A673 (cell line): Measurements from ENCODE around the gene AVPR2.

Source experiments
- EZH2 ChIP-seq: fragments of 200-600 bp; sonication (generic); IDR thresholded peaks from 2 replicates; pipeline ENCODE4 v1.6.1; 2017; ENCODE audit warnings: borderline replicate concordance, low read depth, mild to moderate bottlenecking, mixed read lengths, antibody characterized with exemption, low read length; ENCODE audit not compliant: poor library complexity, severe bottlenecking
- TF ChIP-seq, protein P1 (sequence below): fragments of 300-800, 200-600 bp; sonication (generic); conservative IDR thresholded peaks from 2 replicates; pipeline ENCODE4 v1.5.1; 2017; ENCODE audit warnings: low read depth, mild to moderate bottlenecking, antibody characterized with exemption, low read length, moderate library complexity, mixed read lengths

DNA sequence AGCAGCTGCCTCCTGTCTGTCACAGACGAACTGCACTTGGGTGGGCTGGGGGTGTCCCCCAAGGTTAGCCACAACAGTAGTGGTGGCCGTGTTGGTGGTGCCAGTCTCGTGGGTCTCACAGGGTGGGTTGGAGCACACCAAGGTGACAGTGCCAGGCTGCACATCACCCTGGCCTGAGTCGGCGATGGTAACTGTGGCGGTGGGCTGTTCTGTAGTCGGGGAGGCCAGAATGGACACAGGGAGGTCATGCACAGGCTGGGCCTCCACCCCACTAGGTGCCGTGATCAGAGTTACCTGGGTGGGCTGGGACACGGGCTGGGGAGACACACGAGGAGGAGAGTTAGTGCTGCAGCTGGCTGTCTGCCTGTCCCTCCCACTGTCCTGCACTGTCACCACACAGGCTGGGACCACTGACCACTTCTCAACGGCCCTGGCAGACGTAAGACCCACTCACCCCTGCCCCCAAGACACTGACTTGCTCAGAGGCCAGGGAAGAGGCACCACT is 50.8 kb downstream of the AVPR2 start:
- no peak for TF ChIP-seq EZH2
- TF ChIP-seq, protein P1, sequence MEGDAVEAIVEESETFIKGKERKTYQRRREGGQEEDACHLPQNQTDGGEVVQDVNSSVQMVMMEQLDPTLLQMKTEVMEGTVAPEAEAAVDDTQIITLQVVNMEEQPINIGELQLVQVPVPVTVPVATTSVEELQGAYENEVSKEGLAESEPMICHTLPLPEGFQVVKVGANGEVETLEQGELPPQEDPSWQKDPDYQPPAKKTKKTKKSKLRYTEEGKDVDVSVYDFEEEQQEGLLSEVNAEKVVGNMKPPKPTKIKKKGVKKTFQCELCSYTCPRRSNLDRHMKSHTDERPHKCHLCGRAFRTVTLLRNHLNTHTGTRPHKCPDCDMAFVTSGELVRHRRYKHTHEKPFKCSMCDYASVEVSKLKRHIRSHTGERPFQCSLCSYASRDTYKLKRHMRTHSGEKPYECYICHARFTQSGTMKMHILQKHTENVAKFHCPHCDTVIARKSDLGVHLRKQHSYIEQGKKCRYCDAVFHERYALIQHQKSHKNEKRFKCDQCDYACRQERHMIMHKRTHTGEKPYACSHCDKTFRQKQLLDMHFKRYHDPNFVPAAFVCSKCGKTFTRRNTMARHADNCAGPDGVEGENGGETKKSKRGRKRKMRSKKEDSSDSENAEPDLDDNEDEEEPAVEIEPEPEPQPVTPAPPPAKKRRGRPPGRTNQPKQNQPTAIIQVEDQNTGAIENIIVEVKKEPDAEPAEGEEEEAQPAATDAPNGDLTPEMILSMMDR, result no peak
